ENCODE results near the gene ZNF256.

DNA sequence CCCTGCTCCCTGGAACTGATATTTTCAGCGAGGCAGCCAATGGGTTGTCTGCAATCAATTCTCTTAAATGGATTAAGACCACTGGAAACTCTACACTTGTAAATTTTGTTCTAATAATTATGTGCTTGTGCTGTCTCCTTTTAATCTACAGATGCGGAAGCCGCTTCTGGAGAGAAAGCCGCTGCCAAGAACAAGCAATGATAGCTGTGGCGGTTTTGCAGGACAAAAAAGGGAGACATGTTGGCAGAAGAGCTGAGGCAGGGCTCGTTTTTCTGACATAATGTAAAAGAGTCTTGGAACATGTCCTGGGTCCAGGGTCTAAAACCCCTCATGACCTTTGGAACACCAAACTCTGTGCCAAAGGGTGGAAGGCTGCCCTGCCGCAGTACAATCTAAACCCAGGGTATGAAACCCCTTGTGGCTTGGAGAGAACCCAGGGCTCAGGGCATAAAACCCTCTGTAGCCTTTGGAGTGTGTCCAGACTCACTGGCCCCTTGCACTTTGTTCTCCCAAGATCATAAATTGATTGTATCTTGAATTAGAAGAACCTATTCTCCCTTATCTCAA, 43.8 kb downstream of the ZNF256 start:
- TF ChIP-seq, protein P1, sequence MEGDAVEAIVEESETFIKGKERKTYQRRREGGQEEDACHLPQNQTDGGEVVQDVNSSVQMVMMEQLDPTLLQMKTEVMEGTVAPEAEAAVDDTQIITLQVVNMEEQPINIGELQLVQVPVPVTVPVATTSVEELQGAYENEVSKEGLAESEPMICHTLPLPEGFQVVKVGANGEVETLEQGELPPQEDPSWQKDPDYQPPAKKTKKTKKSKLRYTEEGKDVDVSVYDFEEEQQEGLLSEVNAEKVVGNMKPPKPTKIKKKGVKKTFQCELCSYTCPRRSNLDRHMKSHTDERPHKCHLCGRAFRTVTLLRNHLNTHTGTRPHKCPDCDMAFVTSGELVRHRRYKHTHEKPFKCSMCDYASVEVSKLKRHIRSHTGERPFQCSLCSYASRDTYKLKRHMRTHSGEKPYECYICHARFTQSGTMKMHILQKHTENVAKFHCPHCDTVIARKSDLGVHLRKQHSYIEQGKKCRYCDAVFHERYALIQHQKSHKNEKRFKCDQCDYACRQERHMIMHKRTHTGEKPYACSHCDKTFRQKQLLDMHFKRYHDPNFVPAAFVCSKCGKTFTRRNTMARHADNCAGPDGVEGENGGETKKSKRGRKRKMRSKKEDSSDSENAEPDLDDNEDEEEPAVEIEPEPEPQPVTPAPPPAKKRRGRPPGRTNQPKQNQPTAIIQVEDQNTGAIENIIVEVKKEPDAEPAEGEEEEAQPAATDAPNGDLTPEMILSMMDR (IDR thresholded peaks at IDR 0.05): no peak
- TF ChIP-seq EP300 (IDR thresholded peaks at IDR 0.05): no peak
- no peak for TF ChIP-seq POLR2A (IDR thresholded peaks at IDR 0.05)

Data from sigmoid colon (tissue), 4 donors.